SKM-1 treated with dmso at 0.1 percent for 144 hours (cell line): ENCODE results near the gene ANO1.

ENCODE experiments used
- DNase-seq: peaks from one replicate; lab custom pipeline; 2025; ENCODE audit not compliant: unreplicated experiment; lab: John Stamatoyannopoulos, UW

ANO1 gene

DNA sequence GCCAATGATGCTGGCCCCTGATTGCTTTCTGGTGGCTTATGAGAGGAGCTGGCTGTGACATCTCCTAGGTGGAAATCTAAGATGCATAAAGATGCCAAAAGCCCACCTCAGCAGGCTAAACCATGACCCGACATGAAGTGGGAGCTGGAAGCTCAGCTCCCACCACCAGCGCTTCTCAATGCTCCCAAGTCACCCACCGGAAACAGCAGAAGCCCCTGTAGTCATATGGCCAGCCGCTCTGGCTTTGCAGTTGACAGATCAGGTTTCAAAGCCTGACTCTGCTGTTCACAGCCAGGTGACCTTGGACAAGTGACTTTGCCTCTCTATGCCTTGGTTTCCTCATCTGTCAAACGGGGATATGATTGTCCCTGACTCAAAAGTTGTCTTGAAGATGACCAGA is 29.1 kb upstream of the ANO1 start:
- DNase-seq: no peak

DNA sequence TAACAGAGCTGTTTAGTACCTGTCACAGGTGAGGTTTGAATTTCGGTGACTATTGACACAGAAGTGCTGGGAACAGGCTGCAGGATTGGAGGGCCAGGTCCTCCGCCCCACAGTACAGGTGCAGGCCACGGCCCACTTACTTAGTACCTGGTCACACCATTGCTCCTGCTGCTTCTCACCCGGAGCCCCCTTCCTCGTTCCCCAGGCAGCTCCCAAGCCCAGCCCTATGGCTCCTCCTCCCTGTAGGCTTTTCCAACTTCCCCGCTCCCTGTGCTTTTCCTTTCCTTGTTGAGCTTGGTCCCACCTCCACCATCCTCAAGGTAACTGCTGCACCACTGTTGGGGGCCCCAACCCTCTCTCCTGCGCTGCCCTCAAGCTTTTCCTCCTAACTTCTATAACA is 27.9 kb upstream of the ANO1 start:
- DNase-seq: no peak

GRCh38 chr11:70054004-70054403 is 24.1 kb upstream of the ANO1 start:
- no peak for DNase-seq

DNA sequence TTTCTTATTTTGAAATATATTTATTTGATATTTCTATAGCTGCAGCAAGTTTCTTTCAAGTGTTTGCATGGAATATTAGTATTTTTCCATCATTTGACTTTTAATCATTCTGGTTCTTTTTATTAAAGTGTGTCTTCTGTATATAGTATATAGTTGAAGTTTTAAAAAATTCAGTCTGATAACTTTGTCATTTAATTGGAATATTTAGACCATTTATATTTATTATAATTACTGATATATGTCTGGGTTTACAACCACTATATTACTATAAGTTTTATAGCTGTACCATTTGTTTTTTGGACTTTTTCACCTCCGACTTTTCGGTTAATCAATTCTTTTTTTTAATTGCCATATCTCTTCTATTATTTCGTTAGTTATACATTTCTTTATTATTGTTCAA is 22.7 kb upstream of the ANO1 start:
- no peak for DNase-seq

DNA sequence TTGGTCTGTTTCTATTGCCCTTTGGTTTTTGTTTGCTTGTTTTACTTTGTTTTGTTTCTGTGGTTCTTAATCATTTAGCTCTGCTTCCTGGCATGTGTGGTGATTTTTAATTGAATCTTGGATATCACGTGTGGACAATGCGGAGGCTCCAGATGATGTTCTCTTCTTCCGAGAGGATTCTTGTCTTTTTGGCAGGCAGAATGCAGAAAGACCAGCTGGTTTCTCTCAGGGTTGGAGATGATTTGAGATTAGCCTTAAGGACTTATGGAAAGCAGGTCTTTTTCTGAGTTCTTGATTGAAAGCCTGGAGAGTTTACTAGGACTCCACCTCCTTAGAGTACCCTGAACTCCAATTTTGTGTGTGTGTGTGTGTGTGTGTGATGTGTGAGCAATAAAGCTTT is 21.0 kb upstream of the ANO1 start:
- DNase-seq: no peak

DNA sequence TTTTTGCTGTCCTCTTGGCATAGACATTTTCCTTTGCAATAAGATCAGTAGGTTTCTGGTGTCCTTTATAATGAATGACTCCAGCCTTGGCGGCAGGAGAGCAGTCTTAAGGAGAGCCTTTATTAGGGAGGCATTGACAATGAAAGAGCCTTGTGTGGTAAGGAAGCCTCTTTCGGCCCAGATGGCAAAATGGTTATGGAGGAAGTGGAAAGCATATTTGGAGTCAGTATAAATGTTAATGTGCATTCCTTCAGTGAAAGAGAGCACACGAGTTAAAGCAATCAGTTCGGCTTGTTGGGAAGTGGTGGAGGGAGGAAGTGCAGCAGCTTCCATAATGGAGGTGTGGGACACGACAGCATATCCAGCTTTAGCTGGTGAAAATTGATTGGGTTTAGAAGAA is 18.1 kb upstream of the ANO1 start:
- DNase-seq: no peak

DNA sequence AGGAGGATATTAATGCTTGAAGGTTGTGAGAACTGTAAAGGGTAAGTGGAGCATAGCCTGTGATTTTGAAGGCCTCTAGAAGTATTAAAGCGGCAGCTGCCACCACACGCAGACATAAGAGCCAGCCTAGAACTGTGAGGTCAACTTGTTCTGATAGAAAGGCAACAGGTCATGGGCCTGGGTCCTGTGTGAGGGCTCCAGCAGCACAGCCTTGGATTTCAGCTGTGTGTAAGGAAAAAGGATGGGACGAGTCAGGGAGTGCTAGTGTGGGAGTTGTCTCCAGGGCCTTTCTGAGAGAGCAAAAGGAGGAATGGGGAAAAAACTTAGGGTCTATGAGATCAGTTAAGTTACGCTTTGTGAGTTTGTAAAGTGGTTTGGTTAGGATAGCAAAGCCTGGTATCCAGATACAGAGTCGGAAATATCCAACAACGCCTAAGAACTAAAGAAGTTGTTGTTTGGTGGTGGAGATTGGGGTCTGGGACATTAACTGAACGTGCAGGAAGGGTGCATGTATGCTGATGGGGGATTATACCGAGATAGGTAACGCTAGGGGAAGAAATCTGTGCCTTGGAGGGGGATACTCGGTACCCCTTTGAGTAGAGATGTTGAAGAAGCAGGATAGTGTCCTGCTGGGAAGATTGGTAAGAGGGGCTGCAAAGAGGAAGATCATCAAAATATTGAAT is 17.4 kb upstream of the ANO1 start:
- no peak for DNase-seq

DNA sequence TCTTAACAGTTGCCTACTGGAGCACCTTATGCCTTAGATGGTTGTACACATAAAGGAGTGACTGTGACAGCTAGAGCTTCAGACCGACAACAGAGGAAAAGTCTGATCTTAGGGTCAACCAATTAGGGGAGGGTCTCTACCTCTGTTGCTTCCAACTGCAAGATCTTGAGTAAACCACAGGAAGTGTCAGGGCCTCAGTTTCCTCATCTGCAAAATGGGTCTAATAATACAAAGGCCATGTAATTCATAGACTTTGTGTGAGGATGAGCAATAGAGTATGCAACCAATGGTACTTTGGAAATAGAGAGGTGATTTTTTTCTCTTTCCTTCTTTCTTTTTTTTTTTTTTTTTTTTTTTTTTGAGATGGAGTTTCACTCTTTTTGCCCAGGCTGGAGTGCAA is 16.4 kb upstream of the ANO1 start:
- DNase-seq: no peak

GRCh38 chr11:70063121-70063520 is 15.0 kb upstream of the ANO1 start:
- DNase-seq: no peak

- DNase-seq: no peak
Measured at GRCh38 chr11:70063555-70063954, 14.6 kb upstream of the ANO1 start.

- DNase-seq: no peak
Measured at GRCh38 chr11:70064008-70064725, 13.9 kb upstream of the ANO1 start.

- DNase-seq: no peak
Measured at GRCh38 chr11:70064726-70065317, 13.3 kb upstream of the ANO1 start.

DNA sequence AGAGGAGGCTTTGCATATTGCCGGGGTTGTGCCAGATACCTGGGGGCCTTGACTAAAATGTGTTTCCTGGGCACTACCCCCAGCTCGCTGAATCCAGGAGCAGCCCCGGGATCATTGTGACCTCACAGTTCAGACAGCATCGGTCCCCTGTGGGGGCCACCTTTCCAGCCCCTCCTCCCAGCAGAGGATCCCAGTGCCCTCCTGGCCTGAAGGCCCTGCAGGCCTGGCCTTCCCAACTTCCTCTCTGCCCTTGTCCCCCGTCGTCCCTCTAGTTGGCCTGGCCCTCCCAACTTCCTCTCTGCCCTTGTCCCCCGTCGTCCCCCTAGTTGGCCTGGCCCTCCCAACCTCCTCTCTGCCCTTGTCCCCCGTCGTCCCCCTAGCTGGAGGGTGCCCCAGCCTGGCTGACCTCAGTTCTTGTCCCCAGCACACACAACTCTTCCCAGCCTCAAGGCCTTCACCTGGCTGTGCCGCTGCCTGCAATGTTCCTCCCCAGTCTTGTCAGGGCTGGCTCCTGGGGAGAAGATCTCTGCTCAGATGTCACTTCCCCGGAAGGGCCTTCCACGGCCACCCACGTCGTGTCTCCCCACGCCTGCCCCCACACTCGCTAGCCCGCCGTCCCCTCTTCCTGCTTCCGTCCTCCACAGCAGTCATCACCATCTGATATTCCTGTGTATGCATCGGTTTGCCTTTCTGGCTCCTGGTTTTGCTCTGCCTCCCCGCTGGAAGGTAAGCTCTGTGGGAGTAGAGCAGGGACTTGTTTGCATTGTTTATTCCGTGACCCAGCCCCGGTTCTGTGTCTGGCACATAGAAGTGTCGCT is 12.6 kb upstream of the ANO1 start:
- no peak for DNase-seq

GRCh38 chr11:70066136-70066520 is 12.0 kb upstream of the ANO1 start:
- DNase-seq: no peak

DNA sequence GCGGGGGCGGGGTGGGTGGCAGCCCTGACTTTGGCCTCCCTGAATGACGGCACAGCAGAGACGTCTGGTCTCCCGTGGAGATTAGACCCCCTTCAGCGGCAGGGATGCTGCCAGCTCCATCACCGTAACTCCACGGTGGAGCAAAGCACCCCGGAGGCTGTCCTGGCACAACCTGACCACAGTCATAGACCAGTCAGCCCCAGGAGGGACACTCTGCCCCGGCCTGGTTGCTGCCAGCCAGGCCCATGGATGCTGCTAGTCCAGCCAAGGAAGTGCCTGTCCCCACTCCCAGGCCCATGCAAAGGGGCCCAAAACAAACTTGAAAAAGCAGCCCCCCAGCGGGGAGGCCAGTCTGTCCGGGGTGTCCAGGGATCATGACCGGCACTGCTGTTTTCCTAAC is 11.5 kb upstream of the ANO1 start:
- no peak for DNase-seq

DNA sequence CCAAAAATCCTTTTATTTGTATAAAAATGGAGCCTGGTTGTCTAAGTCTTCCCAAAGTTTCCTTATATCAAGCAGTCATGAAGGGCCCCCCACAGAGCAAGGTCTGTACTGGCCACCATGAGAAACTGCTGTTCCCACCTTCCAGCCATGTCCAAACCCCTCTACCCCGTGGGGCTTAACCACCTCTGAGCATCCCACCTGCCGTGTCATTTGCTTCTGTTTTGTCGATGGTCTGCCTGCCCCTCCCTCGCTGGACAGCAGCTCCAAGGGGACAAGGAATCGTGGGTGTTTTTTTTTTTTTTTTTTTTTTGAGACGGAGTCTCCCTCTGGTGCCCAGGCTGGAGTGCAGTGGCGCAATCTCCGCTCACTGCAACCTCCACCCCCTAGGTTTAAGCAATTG is 11.1 kb upstream of the ANO1 start:
- DNase-seq: no peak

- no peak for DNase-seq
Measured at GRCh38 chr11:70067591-70068341, 10.4 kb upstream of the ANO1 start.

DNA sequence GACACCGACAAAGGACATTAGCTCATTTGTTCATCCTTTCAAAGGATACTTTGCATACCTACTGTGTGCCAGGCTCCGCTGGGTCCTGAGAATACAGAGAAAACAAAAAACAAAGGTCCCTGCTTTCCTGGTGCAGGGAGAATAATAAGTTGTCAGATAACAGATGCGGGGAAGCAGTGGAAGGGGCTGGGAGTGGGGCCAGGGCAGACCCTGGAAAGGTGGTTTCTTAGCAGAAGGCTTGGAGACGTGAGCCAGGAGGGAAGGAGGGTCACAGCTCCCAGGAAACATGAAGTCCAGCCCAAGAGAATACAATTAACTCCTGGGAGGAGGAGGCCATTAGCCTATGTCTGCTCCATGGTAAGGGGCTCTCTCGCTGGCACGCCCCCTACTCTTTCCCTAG is 9.8 kb upstream of the ANO1 start:
- DNase-seq: no peak

DNA sequence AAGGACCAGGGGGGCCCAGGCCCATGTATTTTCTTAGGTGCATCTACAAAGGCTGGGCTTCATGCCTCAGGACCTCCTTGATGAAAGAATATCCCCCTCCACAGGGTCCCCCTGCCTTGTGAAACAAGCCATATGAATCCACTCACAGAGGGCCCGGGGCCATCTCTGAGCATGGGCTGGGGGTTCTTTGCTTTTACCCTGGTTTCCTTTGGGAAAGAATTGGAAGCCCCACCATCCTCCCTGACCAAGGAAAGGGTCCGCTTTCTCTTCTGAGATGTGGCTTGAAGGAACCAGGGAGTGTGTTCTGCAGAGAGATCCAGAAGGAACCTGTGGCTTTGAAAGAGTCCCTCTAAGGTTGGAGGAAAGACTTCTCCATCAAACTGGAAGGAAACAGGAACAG is 9.2 kb upstream of the ANO1 start:
- no peak for DNase-seq

- DNase-seq: no peak
Measured at GRCh38 chr11:70070706-70071105, 7.4 kb upstream of the ANO1 start.

DNA sequence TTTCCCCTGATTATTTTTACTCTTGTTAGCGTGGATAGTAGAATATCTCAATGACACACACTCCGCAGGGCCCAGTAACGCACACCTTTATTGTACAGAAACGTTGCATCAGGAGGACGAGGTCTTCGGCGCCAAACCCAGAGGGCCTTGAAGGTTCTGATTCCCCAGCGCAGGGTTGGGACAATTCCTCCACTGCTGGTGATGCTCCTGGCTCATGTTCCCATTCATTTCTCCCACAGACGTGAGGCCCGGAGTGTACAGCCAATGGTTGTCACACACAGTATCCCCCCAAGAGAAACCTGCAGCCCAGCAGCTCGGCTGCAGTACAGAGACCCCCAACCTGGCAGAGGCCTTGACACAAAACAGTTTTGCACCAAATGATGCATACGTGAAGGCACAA is 6.1 kb upstream of the ANO1 start:
- no peak for DNase-seq
